Neutrophil (primary cell): Measurements from ENCODE around the gene LCN2.

Source experiments
- H3K27ac ChIP-seq: fragments of 200-600 bp; sonication (generic); 2 replicates; pipeline ENCODE4 v1.5.1; 2016; ENCODE audit warnings: mild to moderate bottlenecking, moderate library complexity
- H3K27me3 ChIP-seq: fragments of 200-600 bp; sonication (generic); 2 replicates; pipeline ENCODE4 v1.6.0; 2016; ENCODE audit warnings: mild to moderate bottlenecking
- H3K36me3 ChIP-seq: fragments of 200-600 bp; sonication (generic); 2 replicates; pipeline ENCODE4 v1.5.1; 2017
- H3K4me1 ChIP-seq, 2 experiments: fragments of 200-600 bp in 1 of 2; sonication (generic) in 1 of 2; 1 replicate in 1 of 2; 2 replicates in 1 of 2; pipeline versions ENCODE4 v1.5.1 to v1.6.1; 2013 to 2016; ENCODE audit warnings: low read depth in 1 of 2, low read length in 1 of 2, mild to moderate bottlenecking in 1 of 2, moderate library complexity in 1 of 2; ENCODE audit not compliant: control insufficient read depth in 1 of 2, insufficient read depth in 1 of 2
- H3K4me3 ChIP-seq, 2 experiments: fragments of 200-600 bp in 1 of 2; sonication (generic) in 1 of 2; 1 replicate in 1 of 2; 2 replicates in 1 of 2; pipeline ENCODE4 v1.5.1; 2013 to 2016; ENCODE audit warnings: low read depth in 1 of 2, low read length in 1 of 2, mild to moderate bottlenecking in 1 of 2, moderate library complexity in 1 of 2
- H3K9me3 ChIP-seq: fragments of 200-600 bp; sonication (generic); 2 replicates; pipeline ENCODE4 v1.5.1; 2016
- CTCF ChIP-seq: fragments of 200-600 bp; sonication (generic); IDR thresholded peaks from 2 replicates; pipeline ENCODE4 v1.5.1; 2016; ENCODE audit warnings: antibody characterized with exemption

The LCN2 gene

DNA sequence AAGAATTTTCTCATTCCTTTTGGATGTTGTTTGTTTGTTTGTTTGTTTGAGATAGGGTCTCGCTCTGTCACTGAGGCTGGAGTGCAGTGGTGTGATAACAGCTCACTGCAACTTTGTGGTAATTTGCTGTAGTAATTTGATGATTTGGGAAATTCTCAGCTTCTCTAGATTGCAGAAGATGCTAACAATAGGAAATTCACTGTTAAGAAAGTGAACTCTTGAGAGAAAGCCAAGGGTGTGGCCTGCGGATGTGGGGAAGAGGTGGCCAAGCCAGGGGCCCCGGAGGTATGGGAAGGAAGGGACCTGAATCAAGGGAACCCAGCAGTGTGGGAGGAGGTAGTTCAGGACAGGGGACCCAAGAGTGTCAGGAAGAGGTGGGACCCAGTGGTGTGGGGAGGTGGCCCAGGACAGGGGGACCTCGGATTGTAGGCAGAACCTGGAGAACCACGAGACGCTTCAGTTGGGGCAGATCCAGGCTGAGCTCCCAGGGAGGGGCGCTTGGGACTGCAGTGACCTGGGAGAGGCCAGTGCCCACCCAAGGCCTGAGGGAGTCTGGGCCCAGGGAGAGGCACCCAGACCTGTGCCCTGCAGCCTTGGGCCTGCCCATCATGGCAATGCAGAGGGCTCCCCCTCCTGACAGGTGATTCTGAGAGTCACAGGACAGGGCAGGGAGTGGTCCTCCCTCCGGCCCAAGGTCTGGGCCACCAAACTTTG is 5.6 kb upstream of the LCN2 start:
- Histone ChIP-seq H3K9me3 (no peaks in the 10 kb centered on the region), H3K4me1 (peaks cover 68 to 77% of the 10 kb centered on the region in 2 experiments), H3K36me3 (no peaks in the 10 kb centered on the region), H3K27ac (peak overlapping the region; percentile 85), H3K4me3 (peak overlapping the region; percentile 21 to 23), H3K27me3 (no peaks in the 10 kb centered on the region)
- no peak for TF ChIP-seq CTCF

DNA sequence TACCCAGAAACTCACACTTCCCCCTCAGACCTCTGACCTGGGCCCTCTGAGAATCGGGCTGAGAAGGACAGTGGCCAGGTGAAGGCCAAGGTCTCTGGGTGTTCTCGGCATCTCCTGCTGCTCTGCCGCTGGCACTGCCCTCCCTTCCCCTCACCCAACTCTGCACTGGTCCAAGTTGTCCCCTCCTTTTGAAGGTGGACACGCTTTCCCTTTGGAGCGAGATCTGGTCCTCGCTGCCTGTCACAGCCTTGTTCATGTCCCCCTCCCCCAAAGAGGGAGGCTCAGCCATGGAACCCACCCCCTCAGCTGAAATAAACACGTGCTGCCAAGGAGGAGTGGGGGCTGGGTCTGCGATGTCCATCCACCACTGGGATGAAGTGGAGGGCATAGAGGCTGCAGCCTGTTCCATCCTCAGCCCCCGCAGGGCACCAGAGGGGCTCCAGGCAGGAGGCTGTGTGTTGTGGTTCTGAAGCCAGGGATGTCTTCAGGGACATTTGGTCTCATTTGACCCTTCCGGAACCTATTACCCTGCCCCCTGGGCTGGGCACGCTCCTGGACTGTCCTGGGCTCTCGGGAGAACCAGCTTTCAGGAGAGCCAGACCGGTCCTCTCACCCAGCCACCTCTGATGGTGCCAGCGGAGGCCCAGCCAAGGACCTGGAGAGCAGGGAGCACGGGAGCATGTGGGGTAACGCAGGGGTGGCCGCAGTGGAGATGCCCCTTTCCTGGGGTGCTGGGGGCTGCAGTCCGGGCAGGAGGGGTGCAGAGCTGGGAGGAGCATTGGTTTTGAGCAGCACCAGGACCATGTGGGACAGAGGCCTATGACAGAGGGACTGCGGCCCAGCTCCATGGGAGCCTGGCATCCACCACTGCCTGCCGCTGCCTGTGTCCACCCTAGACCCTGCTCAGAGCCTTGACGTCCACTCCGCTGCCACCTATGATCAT is 4.7 kb upstream of the LCN2 start:
- TF ChIP-seq CTCF = no peak
- Histone ChIP-seq H3K27me3 (no peaks in the 10 kb centered on the region), H3K27ac (peak overlapping the region; percentile 85)

DNA sequence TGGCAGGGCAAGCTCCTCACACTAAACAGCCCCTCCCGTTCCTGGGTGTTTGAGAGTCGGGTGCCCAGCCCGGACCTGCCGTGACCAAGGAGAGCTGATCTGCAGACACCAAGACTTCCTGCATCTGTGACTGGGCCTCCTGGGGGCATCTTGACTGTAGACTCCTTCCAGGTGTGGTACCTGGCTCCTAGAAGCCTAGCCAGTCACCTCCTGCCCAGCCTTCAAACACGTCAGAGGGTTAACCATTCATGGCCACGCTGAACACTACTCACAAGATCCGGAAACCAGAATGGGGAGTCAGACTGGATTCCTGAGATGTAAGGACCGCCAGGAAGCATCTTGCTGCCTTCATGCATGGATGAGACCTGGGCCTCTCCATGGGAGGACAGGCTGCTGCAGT is 3.7 kb upstream of the LCN2 start:
- Histone ChIP-seq H3K4me1 (peaks cover 86 to 88% of the 10 kb centered on the region in 2 experiments), H3K4me3 (no peak overlapping the region), H3K36me3 (no peaks in the 10 kb centered on the region), H3K9me3 (no peaks in the 10 kb centered on the region), H3K27me3 (no peaks in the 10 kb centered on the region), H3K27ac (peak overlapping the region; percentile 85)
- TF ChIP-seq CTCF = no peak

More for the DNA sequence above, 4.7 kb upstream of the LCN2 start:
- Histone ChIP-seq H3K9me3 (no peaks in the 10 kb centered on the region), H3K4me3 (peak overlapping the region in 1 of 2 experiments; percentile 23), H3K36me3 (no peaks in the 10 kb centered on the region), H3K4me1 (peaks cover 76 to 82% of the 10 kb centered on the region in 2 experiments)

- Histone ChIP-seq H3K9me3 (no peaks in the 10 kb centered on the region), H3K4me3 (no peak overlapping the region), H3K4me1 (peaks cover 91 to 92% of the 10 kb centered on the region in 2 experiments), H3K36me3 (no peaks in the 10 kb centered on the region), H3K27me3 (no peaks in the 10 kb centered on the region), H3K27ac (peak overlapping the region; percentile 85)
- no peak for TF ChIP-seq CTCF
Observed at GRCh38 chr9:128145951-128146351, 3.3 kb upstream of the LCN2 start.

GRCh38 chr9:128146591-128147120 is 2.6 kb upstream of the LCN2 start:
- peak overlapping the region; percentile 85 for H3K27ac ChIP-seq
- no peaks in the 10 kb centered on the region for H3K36me3 ChIP-seq
- H3K27me3 ChIP-seq = no peaks in the 10 kb centered on the region
- no peak overlapping the region for H3K4me3 ChIP-seq
- no peak for TF ChIP-seq CTCF
- no peaks in the 10 kb centered on the region for H3K9me3 ChIP-seq
- peaks cover 98 to 99% of the 10 kb centered on the region in 2 experiments for H3K4me1 ChIP-seq
